MM.1S (cell line): ENCODE results near the gene CELF2.

Experiments used
- CTCF ChIP-seq: fragments of 300-600 bp; sonication (generic); IDR thresholded peaks from 2 replicates; pipeline ENCODE4 v1.5.1; 2016; ENCODE audit warnings: antibody characterized with exemption, low read length, mixed read lengths
- EZH2 ChIP-seq: fragments of 300-600 bp; sonication (generic); optimal IDR thresholded peaks from 2 replicates; pipeline ENCODE3; 2017; ENCODE audit warnings: low read depth, mild to moderate bottlenecking, antibody characterized with exemption, low read length, mixed read lengths
- EZH2phosphoT487 ChIP-seq: fragments of 300-600 bp; sonication (generic); IDR thresholded peaks from 2 replicates; pipeline ENCODE4 v1.6.1; 2018; ENCODE audit warnings: antibody characterized with exemption, low read length

GRCh38 chr10:11048707-11049278 is 31.1 kb downstream of the CELF2 start:
- TF ChIP-seq CTCF, result no peak
- TF ChIP-seq EZH2, result no peak
- no peak for TF ChIP-seq EZH2phosphoT487
